Psoas muscle (tissue), 8 donors: ENCODE data around the gene CHD2. TPM values are rescaled to one million over a fixed set of nuclear protein-coding genes. Genes with fewer than 3 reads are reported as not detected.

Experiments used
- ATAC-seq, 4 donors: fragments of 200-7000 bp; cut with Tn5 transposase; one replicate each; pipeline ENCODE4 v1.9.1; 2020; ENCODE audit warnings: moderate library complexity in 3 of 4, mild to moderate bottlenecking in 2 of 4
- DNase-seq, 2 donors: peaks; one replicate each; pipeline ENCODE4 v3.0.0-alpha.2; 2020
- H3K27ac ChIP-seq: fragments of 200-600 bp; one replicate; pipeline ENCODE4 v1.8.0; 2022
- H3K27me3 ChIP-seq, 3 donors: fragments of 200-600 bp in 1 of 3; one replicate each; pipeline versions ENCODE4 v1.6.1 to v1.8.0; 2013 to 2022; ENCODE audit warnings: low read length in 2 of 3, mild to moderate bottlenecking in 2 of 3, moderate library complexity in 1 of 3; ENCODE audit not compliant: insufficient read depth in 3 of 3
- H3K36me3 ChIP-seq, 2 donors: fragments of 200-600 bp in 1 of 2; one replicate each; pipeline versions ENCODE4 v1.6.1 to v1.8.0; 2013 to 2022; ENCODE audit warnings: low read depth in 1 of 2, mild to moderate bottlenecking in 1 of 2, moderate library complexity in 1 of 2; ENCODE audit not compliant: insufficient read depth in 1 of 2
- H3K4me1 ChIP-seq: fragments of 200-600 bp; one replicate; pipeline ENCODE4 v1.8.0; 2022
- H3K4me3 ChIP-seq: fragments of 200-600 bp; one replicate; pipeline ENCODE4 v1.8.0; 2022; ENCODE audit warnings: mild to moderate bottlenecking
- H3K9me3 ChIP-seq: fragments of 200-600 bp; one replicate; pipeline ENCODE4 v1.8.0; 2022
- WGBS, 3 donors: extraction: QIAGEN DNeasy Blood & Tissue Kit; methylation state at CpG; one replicate each; pipeline versions ENCODE4 v1.1.6 to v1.1.7; 2013; 5-methylcytosine and 5-hydroxymethylcytosine counted together
- intact Hi-C, 2 donors: fragments of 100-400 bp; cut with DNase I; formaldehyde crosslinking; loops; one replicate each; pipeline versions ENCODE4 v1.11.0 to v1.14.2; 2022
- polyA plus RNA-seq, 3 donors: library from polyadenylated mRNA; stranded (reverse); fragments of 200-250 nt; gene quantifications; one replicate each; pipeline ENCODE4 v1.2.3, GENCODE V29; 2013
- total RNA-seq, 4 donors: library from RNA; stranded (reverse); fragmentation: NEBNext Ultra II Directional in 2 of 4; extraction: Animal tissue kit (Norgen Biotek cat#: 25700) in 2 of 4; gene quantifications; one replicate each; pipeline versions ENCODE4 v1.2.1 to v1.2.4, GENCODE V29; 2021 to 2023
- TF ChIP-seq, protein P1 (sequence below): fragments of 200-600 bp; IDR thresholded peaks from one replicate; pipeline ENCODE4 v1.8.0; 2022; ENCODE audit warnings: antibody characterized with exemption
- donor health status: healthy with polysubstance abuse.
- donor health status: DM: no; HTN: no; CAD: no; lungs with moderate emphysema.
- donor health status: Bipolar disorder and iron deficiency.
- donor health status: healthy.
- donor health status: DM: yes; HTN: yes; CAD: no.
- donor health status: DM: no; HTN: no; CAD: no.
- donor health status: DM: no; HTN: no; CAD: no.
- donor health status: DM: yes; HTN: yes; CAD: no.

The CHD2 gene
- total and polyA plus RNA-seq, 7 donors: 11.1 to 53.0 (median 40.9) TPM

DNA sequence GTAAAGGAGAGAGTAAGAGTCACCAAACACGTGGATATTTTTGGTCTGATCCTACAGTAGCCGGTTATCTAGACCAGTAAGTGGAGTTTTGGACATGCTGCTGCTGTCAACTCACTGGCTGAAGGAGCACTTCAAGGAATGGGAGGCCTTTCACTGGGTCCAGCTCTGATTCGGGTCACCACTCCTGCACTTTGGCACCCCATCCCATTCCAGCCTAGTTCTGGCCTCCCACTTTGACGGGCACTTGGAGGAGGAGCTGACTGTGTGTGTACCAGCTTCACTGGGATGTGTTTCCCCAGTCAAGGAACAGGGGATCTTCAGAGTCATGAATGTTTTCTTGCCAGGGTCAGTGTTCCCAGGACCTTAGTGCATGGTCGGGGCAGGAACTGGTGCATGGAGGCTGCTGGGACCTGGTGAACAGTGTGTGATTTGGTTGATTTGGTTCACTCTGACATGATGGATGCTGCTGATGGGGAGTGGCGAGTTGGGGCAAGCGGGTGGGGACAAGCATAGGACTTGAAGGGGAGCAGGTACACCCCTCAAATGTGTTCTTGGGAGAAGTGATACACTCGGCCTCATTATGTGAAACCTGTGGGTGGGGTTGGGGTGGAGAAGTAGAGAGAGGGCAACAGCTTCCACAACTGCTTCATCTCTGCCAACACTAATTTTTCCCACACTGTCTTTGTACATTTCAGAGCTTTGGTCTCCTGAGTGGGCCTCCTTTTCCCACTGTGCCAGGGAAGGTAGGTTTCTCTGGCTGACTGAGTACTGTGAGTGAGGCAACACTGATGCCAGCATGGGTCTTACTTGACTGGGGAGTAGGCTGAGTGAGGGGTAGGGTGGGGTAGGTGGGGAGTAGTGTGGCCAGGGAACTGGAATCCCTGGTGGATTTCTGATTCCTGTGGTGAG lies 124.8 kb downstream of the CHD2 start:
- peaks cover 45% of the 10 kb centered on the region for H3K4me1 ChIP-seq
- intact Hi-C loops: loop anchor here (5.0 to 10.0 kb wide), 2 partner anchors 220 to 223 kb away; no protein-coding TSS in a partner anchor
- ATAC-seq: no peak

DNA sequence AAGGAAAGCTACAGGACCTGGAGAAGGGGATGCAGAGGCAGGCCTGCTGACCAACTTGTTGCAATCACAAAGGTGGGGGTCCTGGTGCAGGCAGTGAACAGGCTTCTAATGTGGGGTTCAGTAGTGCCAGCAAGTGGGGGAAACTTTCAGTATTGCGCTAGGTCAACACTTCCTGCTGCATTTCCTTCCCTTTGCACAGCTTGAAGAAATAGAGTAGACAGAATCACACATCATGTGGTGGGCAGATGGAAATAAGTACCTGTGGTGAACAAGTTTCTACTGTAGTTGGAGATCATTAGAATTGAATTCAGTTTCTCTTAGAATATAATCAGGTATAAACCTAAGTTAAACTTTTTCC lies 125.5 kb downstream of the CHD2 start:
- Histone ChIP-seq H3K9me3 (no peaks in the 10 kb centered on the region), H3K36me3 (peaks cover 3 to 62% of the 10 kb centered on the region in 2 donors), H3K27ac (peak overlapping the region; percentile 90), H3K4me1 (peaks cover 51% of the 10 kb centered on the region), H3K27me3 (no peaks in the 10 kb centered on the region), H3K4me3 (no peak overlapping the region)
- DNase-seq (no peak), ATAC-seq (no peak)
- intact Hi-C loops: loop anchor here (5.0 to 10.0 kb wide), 2 partner anchors 221 to 223 kb away; no protein-coding TSS in a partner anchor
- WGBS, 3 donors: 84 to 95% (median 91%) methylated on average over 1 of the region's 1 CpG
- TF ChIP-seq, protein P1, sequence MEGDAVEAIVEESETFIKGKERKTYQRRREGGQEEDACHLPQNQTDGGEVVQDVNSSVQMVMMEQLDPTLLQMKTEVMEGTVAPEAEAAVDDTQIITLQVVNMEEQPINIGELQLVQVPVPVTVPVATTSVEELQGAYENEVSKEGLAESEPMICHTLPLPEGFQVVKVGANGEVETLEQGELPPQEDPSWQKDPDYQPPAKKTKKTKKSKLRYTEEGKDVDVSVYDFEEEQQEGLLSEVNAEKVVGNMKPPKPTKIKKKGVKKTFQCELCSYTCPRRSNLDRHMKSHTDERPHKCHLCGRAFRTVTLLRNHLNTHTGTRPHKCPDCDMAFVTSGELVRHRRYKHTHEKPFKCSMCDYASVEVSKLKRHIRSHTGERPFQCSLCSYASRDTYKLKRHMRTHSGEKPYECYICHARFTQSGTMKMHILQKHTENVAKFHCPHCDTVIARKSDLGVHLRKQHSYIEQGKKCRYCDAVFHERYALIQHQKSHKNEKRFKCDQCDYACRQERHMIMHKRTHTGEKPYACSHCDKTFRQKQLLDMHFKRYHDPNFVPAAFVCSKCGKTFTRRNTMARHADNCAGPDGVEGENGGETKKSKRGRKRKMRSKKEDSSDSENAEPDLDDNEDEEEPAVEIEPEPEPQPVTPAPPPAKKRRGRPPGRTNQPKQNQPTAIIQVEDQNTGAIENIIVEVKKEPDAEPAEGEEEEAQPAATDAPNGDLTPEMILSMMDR: no peak

More for the DNA sequence above, 124.8 kb downstream of the CHD2 start:
- H3K4me3 ChIP-seq: no peak overlapping the region
- H3K36me3 ChIP-seq: peaks cover 3 to 68% of the 10 kb centered on the region in 2 donors
- DNase-seq: no peak
- H3K9me3 ChIP-seq: no peaks in the 10 kb centered on the region
- TF ChIP-seq, protein P1: no peak
- peak overlapping the region; percentile 90 for H3K27ac ChIP-seq
- 62 to 86% (median 76%) methylated on average over 8 of the region's 8 CpGs for WGBS, 3 donors
- no peaks in the 10 kb centered on the region for H3K27me3 ChIP-seq

DNA sequence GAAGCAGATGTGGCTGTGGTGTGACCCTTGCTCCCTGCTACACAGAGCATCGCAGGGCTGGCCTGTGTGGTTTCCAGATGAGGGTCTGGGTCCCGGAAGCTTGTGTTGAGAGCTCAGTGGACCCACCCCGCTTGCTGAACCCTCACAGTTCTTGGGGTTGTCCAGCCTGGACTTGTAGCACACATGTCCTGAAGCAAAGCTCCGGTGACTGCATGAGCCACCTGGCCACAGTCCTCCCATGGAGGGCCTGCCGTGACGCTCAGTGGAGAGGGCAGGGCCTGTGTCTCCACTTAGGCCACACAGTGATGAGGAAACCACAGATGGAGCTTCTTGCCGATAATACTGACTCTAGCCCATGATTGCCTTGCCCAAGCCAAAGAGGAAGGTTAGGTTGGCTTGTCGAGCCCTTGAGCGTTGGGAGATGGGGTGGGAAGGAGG lies 126.3 kb downstream of the CHD2 start:
- ATAC-seq (no peak), DNase-seq (no peak)
- Histone ChIP-seq H3K27ac (peak overlapping the region; percentile 90), H3K36me3 (peaks cover 3 to 54% of the 10 kb centered on the region in 2 donors), H3K9me3 (no peaks in the 10 kb centered on the region), H3K4me3 (no peak overlapping the region), H3K27me3 (no peaks in the 10 kb centered on the region), H3K4me1 (peaks cover 57% of the 10 kb centered on the region)
- WGBS, 3 donors: 57 to 87% (median 61%) methylated on average over 9 of the region's 9 CpGs
- TF ChIP-seq, protein P1: no peak
- intact Hi-C loops: loop anchor here (5.0 to 10.0 kb wide), 2 partner anchors 222 to 224 kb away; no protein-coding TSS in a partner anchor

DNA sequence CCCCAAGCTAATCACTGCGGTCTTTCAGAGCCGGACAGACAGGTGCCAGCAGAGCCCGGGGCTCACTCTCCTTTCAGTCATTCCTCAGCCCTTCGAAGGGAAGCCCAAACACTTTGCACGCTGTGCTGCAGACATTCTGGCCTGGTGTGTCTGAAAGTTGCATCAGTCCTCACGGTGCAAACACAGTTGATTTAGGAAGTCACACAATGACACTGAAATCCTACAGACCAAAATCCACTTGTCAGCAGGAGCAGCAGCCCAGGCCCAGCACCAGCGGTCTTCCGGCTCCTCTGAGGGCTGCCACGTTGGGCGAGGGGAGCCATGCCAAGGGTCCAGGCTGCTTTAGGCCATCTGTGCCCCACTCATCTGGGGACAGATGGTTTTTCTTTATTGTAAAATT lies 127.3 kb downstream of the CHD2 start:
- TF ChIP-seq, protein P1: no peak
- ATAC-seq: peak in 3 of 4 donors; percentile 10 to 18 (median 17)
- peak overlapping the region; percentile 90 for H3K27ac ChIP-seq
- peaks cover 57% of the 10 kb centered on the region for H3K4me1 ChIP-seq
- H3K36me3 ChIP-seq: peaks cover 3 to 44% of the 10 kb centered on the region in 2 donors
- no peak for DNase-seq
- 31 to 45% (median 35%) methylated on average over 10 of the region's 10 CpGs for WGBS, 3 donors
- peak overlapping the region; percentile 41 for H3K4me3 ChIP-seq
- intact Hi-C loops: loop anchor here (5.0 to 10.0 kb wide), 2 partner anchors 223 to 225 kb away; no protein-coding TSS in a partner anchor
- H3K9me3 ChIP-seq: no peaks in the 10 kb centered on the region
- H3K27me3 ChIP-seq: no peaks in the 10 kb centered on the region
